CD4-positive, alpha-beta T cell treated with Interleukin-12 subunit alpha and Interleukin-12 subunit beta, for 1 hour (primary cell): ENCODE data around the gene HDAC5.
"Not testable (repeated sequence)": the region's sequence is repeated elsewhere in the genome, so short reads cannot be mapped to it uniquely, and the experiment has no call there.

Experiments
- DNase-seq: peaks from one replicate; pipeline ENCODE4 v3.0.0-alpha.2; 2020

HDAC5 gene

GRCh38 chr17:44132275-44132821 lies 8.9 kb upstream of the HDAC5 start:
- DNase-seq: no peak

GRCh38 chr17:44131372-44131771 lies 7.9 kb upstream of the HDAC5 start:
- DNase-seq: not testable (repeated sequence)

GRCh38 chr17:44130693-44131349 lies 7.4 kb upstream of the HDAC5 start:
- no peak for DNase-seq

DNA sequence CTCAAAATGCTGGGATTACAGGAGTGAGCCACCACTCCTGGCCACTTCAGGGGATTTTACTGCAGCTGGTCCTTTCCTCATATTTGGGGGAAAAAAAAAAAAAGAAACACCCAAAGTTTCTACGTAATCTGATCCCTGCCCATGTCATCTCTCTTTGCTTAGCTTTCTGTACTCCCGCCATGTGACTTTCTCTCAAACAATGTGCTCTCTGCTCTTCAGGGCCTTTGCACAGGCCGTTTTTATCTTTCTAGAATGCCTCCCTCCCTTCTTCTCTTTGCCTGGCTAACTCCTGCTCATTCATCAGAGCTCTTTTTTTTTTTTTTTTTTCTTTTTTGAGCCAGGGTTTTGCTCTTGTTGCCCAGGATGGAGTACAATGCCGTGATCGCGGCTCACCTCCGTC lies 4.9 kb upstream of the HDAC5 start:
- DNase-seq: no peak

- DNase-seq: no peak
These were observed 637 bp upstream of the HDAC5 start for GRCh38 chr17:44124118-44124438.

GRCh38 chr17:44122816-44123355 lies 555 bp downstream of the HDAC5 start:
- DNase-seq: no peak

GRCh38 chr17:44121997-44122815 lies 1.2 kb downstream of the HDAC5 start:
- no peak for DNase-seq

- DNase-seq: no peak
These were observed 2.4 kb downstream of the HDAC5 start for GRCh38 chr17:44120851-44121605.

DNA sequence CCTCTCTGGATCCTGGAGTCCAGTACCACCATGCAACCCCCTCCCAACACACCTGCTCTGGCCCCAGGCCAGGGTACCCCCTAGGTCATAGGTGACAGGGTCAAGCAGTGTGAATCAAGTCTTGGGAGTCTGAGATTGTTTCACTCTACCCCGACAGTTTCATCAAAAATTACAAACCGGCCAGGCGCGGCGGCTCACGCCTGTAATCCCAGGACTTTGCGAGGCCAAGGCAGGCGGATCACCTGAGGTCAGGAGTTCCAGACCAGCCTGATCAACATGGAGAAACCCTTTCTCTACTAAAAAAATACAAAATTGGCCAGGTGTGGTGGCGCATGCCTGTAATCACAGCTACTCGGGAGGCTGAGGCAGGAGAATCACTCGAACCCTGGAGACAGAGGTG lies 3.2 kb downstream of the HDAC5 start:
- not testable (repeated sequence) for DNase-seq

GRCh38 chr17:44119798-44120197 lies 3.6 kb downstream of the HDAC5 start:
- no peak for DNase-seq

DNA sequence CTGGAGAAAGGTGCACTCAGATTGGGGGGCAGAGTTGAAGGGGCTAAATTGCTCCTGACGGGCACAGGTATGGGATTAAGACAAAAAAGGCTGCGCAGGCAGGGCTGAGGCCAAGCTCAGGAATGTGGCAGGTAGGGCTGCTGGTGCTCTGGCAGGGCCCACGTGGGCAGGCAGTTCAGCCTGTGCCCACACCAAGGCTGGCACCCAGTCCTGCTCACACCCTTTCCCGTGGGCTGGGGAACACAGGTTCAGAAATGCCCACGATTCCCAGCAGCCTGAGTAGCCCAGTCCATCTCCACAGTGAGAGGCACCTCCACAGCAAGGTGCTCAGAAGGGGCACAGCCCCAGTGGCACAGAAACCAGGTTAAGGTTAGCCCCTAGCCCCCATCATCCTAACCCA lies 4.4 kb downstream of the HDAC5 start:
- no peak for DNase-seq

DNA sequence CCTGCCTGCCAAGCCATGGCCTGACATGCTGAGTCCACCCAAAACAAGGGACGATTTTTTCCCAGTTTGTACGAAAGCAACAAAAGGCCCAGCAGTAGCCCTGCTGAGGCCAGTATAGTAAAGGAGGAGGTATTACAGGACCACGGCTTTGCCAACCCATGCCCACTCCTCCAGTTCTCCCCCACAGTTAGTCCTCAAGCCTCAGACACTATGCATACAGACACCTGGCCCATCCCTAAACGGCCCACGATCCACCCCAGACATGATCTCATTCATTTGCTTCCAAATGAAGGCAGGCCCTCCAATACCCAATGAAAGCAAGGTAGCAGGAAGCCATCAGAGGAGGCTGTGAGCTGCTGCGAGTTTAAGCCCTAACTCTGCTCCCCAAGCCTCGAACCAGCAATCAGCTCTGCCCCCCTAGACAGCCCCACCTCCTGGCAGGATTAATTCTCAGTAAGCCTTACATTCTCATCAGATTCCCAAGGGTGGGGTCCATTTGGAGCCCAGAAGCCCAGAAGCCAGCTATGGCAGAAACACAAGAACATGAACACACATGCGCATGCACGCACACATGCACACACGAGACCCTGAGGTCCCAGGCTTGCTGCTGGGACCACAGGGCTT lies 4.9 kb downstream of the HDAC5 start:
- no peak for DNase-seq

DNA sequence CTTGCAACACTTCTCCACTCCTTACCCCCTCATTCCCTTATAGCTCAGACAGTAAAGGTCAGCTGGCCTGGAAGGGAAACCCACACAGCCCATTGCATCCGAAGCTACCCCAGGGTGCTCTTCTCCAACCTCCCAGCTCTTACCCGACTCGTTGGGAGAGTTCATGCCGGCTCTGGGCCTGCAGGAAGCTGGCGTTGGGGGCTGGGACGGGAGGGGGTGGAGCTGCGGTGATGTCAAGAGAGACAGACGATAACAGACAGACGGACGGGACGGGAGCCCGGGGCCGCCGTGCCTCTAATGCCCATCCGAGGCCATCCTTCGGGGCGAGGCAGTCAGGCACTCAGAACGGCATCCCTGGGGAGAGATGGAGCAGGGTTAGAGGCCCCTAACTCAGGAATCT lies 6.1 kb downstream of the HDAC5 start:
- DNase-seq: no peak

DNA sequence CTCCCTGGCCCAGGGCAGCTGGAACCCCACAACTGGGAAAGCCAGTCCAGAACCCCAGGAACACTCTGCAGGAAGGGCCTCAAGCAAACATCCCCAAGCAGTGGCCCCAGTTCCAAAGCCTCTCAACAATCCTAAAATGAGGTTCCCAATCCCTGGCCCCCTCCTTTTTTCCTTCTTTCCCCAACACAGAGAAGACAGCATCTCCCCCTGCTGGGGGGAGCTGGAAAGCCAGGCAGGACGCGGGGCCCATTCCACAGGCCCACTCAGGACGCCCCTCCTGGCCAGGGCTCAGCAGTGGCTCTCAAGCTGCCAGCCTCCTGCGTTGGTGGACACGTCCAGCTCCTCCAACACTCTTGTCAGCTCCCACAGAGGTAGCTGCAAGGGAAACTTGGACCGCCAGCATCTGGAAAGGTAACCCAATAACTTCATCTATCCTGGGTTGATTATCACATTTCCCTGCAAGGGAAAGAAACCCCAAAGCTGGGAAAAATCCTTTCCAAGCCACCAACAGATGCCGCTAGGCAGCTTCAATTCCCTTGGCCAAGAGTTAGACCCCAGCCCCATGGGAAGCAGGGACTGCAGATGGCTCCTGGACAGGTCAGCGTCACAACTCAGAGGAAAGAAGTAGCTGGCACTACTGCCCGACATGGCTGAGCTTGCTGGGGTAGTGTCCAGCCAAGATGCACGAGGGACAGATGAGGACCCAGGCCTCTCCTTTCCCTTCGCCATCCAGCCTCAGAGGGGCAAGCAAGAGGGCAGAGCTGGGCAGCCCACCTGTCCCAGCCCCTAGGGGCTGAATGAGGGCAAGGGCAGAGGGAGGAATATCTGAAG lies 7.6 kb downstream of the HDAC5 start:
- no peak for DNase-seq

- no peak for DNase-seq
These were observed 9.3 kb downstream of the HDAC5 start for GRCh38 chr17:44113868-44114840.

DNA sequence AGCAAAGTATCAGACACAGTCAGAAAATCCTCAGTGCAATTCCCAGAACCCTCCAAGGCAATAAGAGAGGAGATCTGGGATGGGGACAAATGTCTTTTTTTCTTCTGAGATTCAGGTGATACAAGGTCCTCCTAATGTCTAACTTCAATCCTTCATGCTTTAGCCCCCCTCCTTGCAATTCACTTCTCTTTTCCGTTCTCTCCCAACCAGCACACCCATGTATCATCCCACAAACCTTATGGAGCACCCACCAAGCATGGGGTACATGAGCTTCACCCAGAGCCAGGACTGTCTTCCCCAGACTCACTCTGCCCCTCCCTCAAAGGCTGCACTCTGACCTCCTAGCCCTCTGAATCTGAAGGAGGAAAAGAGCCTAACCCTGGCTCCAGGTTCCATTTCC lies 10.1 kb downstream of the HDAC5 start:
- DNase-seq: no peak

DNA sequence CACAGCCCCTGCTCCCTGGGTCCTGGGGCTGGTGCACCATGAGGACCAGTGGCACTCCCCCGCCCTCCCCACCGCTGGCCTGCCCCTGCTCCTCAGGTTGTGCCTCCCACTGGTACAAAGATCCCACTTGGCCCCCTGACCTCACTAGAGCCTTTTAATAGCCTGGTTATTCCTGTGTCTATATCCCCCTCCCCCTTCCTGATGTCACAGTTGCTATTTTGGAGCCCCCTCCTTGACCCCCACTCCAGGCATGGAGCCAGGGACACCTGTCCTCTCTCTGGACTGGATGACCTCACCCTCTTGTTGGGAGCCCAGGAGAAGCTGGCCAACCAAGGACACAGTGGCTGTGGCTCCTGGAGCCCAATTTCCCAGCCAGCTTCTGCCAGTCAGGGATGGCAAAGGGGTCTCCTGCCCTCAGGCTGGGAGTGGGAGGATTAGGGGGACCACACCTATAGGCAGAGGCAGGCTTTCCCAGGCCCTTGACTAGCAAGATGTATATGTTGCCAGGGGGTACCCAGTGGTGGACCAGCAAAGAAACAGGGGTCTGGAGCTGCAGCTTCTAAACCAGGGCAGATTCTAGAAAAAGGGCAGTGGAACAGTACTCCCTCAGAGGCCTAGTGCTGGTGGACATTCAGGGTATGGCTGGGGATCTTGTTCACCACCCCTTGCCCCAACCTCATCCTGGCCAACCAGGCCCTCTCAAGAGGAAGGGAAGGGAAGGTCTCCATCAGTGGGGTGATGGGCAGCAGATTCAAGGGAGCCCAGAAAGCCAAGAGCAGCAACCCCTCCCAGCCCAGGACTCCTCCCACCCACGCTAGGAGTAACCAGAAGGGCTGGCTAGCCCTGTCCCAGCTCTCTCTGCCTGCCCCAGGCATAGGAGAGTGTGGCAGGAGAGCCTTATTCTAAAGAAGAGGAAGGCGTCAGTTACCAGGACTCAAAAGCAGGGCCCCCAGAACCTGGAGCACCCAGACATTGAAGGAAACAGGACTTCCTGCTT lies 10.9 kb downstream of the HDAC5 start:
- DNase-seq: no peak

DNA sequence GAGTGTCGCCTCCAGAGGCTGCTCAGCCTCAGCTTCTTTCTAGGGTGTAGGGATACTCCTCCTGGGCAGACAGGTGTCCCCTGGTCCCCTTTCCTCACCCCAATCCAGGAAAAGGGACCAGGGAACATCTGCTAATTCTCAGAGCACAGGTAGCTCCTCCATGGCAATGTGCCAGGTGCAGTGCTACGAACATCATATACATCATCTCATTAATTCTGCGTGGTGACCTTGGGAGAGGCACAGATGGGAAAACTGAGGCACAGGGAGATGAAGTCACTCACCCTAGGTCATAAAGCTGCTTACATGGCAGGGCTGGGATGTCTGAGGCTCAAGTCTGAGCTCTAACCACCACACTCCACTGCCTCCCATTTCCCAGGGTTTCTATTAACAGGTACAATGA lies 11.7 kb downstream of the HDAC5 start:
- no peak for DNase-seq
